Neutrophil (primary cell): Measurements from ENCODE around the gene TMEM164.

Experiments used
- H3K27ac ChIP-seq: fragments of 200-600 bp; sonication (generic); 2 replicates; pipeline ENCODE4 v1.5.1; 2016; ENCODE audit warnings: mild to moderate bottlenecking, moderate library complexity
- H3K27me3 ChIP-seq: fragments of 200-600 bp; sonication (generic); 2 replicates; pipeline ENCODE4 v1.6.0; 2016; ENCODE audit warnings: mild to moderate bottlenecking
- H3K36me3 ChIP-seq: fragments of 200-600 bp; sonication (generic); 2 replicates; pipeline ENCODE4 v1.5.1; 2017
- H3K4me1 ChIP-seq, 2 experiments: fragments of 200-600 bp in 1 of 2; sonication (generic) in 1 of 2; 1 replicate in 1 of 2; 2 replicates in 1 of 2; pipeline versions ENCODE4 v1.5.1 to v1.6.1; 2013 to 2016; ENCODE audit warnings: low read depth in 1 of 2, low read length in 1 of 2, mild to moderate bottlenecking in 1 of 2, moderate library complexity in 1 of 2; ENCODE audit not compliant: control insufficient read depth in 1 of 2, insufficient read depth in 1 of 2
- H3K4me3 ChIP-seq, 2 experiments: fragments of 200-600 bp in 1 of 2; sonication (generic) in 1 of 2; 1 replicate in 1 of 2; 2 replicates in 1 of 2; pipeline ENCODE4 v1.5.1; 2013 to 2016; ENCODE audit warnings: low read depth in 1 of 2, low read length in 1 of 2, mild to moderate bottlenecking in 1 of 2, moderate library complexity in 1 of 2
- H3K9me3 ChIP-seq: fragments of 200-600 bp; sonication (generic); 2 replicates; pipeline ENCODE4 v1.5.1; 2016
- CTCF ChIP-seq: fragments of 200-600 bp; sonication (generic); IDR thresholded peaks from 2 replicates; pipeline ENCODE4 v1.5.1; 2016; ENCODE audit warnings: antibody characterized with exemption

Gene TMEM164

GRCh38 chrX:110050386-110050785 lies 47.5 kb downstream of the TMEM164 start:
- Histone ChIP-seq H3K4me3 (no peak overlapping the region), H3K36me3 (peaks cover 25% of the 10 kb centered on the region), H3K4me1 (no peaks in the 10 kb centered on the region), H3K9me3 (no peaks in the 10 kb centered on the region), H3K27me3 (no peaks in the 10 kb centered on the region), H3K27ac (no peak overlapping the region)
- no peak for TF ChIP-seq CTCF

- Histone ChIP-seq H3K9me3 (no peaks in the 10 kb centered on the region), H3K36me3 (peaks cover 25% of the 10 kb centered on the region), H3K27me3 (no peaks in the 10 kb centered on the region), H3K4me1 (no peaks in the 10 kb centered on the region), H3K27ac (no peak overlapping the region), H3K4me3 (no peak overlapping the region)
- TF ChIP-seq CTCF, result no peak
Measured at GRCh38 chrX:110050901-110051300, 48.0 kb downstream of the TMEM164 start.

DNA sequence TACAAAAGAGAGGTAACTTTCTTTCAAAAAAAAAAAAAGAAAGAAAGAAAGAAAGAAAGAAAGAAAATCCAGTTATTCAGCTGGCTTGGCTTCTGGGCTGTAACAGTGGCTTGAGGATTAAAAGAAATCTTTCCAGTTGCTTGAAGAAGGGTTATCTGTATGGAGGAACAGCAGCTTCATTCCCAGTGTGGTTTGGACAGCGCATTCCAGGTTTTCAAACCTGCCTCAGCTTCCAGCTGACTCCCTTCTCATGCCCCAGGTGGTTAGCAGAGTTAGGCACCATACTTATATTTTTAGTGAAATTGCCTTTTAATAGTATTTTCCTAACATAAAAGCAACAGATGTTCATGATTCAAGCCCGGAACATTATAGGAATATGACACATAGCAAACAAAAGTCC lies 48.6 kb downstream of the TMEM164 start:
- H3K36me3 ChIP-seq, result peaks cover 25% of the 10 kb centered on the region
- no peaks in the 10 kb centered on the region for H3K27me3 ChIP-seq
- H3K4me1 ChIP-seq, result no peaks in the 10 kb centered on the region
- H3K27ac ChIP-seq, result no peak overlapping the region
- no peaks in the 10 kb centered on the region for H3K9me3 ChIP-seq
- TF ChIP-seq CTCF, result no peak
- H3K4me3 ChIP-seq, result no peak overlapping the region

DNA sequence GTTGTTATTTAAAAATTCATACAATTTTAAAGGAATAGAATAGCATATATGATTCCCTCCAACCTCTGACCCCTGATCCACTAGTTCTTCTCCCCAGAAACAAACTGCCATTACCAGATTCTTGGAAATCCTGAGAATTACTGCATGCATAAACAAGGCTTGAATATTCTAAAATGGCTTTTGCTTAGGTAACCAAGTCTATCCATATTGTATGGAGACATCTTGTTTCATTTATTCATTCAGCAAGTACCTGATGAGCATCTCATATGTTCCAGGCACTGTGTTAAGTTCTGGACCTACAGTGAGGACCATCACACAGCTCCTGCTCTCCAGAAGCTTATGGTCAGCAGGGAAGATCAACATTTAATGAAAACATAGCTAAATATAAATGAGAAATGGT lies 49.4 kb downstream of the TMEM164 start:
- H3K4me3 ChIP-seq, result no peak overlapping the region
- no peak overlapping the region for H3K27ac ChIP-seq
- no peaks in the 10 kb centered on the region for H3K4me1 ChIP-seq
- no peaks in the 10 kb centered on the region for H3K27me3 ChIP-seq
- H3K9me3 ChIP-seq, result no peaks in the 10 kb centered on the region
- H3K36me3 ChIP-seq, result peaks cover 25% of the 10 kb centered on the region
- no peak for TF ChIP-seq CTCF

DNA sequence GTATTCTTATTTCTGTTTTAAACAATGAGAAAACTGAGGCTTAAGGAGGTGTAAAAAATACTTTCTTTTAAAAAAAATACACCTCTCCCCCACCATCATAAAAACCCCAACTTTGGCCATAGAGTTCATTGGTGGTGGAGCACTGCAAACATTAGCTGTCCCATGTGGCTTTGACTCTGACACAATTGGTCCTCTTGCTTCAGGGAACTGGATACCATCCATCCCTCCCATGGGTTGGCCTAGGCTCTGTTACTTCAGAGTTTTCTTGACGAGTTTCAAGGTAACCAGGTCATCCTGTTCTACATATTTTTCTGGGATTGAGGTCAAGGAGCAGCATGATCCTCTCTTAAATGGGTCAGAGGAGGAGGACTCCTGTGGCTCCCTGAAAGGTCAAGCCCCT lies 50.5 kb downstream of the TMEM164 start:
- Histone ChIP-seq H3K27ac (no peak overlapping the region), H3K36me3 (peaks cover 25% of the 10 kb centered on the region), H3K27me3 (no peaks in the 10 kb centered on the region), H3K9me3 (no peaks in the 10 kb centered on the region), H3K4me1 (no peaks in the 10 kb centered on the region), H3K4me3 (no peak overlapping the region)
- no peak for TF ChIP-seq CTCF

DNA sequence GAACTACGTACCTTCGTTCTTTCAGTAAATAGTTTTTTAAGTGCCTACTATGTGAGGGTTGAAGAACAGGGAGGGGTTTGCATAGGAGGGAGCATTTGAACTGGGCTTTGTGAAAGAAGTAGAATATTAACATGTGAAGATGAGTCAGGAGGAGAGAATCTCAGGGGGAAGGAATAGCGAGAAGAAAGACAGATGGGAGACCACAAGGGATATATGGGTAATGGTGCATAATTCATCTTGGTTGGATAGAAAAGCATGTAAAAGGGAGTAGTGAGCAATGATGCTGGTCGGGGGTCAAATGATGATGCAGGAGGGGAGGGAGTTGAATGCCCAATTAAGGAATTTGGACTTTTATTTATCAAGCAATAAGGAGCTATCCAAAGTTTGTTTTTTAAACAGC lies 52.7 kb downstream of the TMEM164 start:
- TF ChIP-seq CTCF, result no peak
- Histone ChIP-seq H3K27ac (no peak overlapping the region), H3K9me3 (no peaks in the 10 kb centered on the region), H3K4me1 (peaks cover 2 to 4% of the 10 kb centered on the region in 2 experiments), H3K27me3 (no peaks in the 10 kb centered on the region), H3K4me3 (no peak overlapping the region), H3K36me3 (peaks cover 15% of the 10 kb centered on the region)
